Testis (tissue), 3 donors: ENCODE measurements around the gene RBMX. TPM values are rescaled to one million over a fixed set of nuclear protein-coding genes. Genes with fewer than 3 reads are reported as not detected.
"Not testable (repeated sequence)": the region's sequence is repeated elsewhere in the genome, so short reads cannot be mapped to it uniquely, and the experiment has no call there.

Experiments used
- DNase-seq: peaks from one replicate; pipeline ENCODE4 v3.0.0-alpha.2; 2019
- H3K27ac ChIP-seq, 2 donors: fragments of 200-600 bp; sonication (generic); one replicate each; pipeline ENCODE4 v1.5.1; 2019
- H3K27me3 ChIP-seq: fragments of 200-600 bp; sonication (generic); one replicate; pipeline ENCODE4 v1.5.1; 2019
- H3K36me3 ChIP-seq: fragments of 200-600 bp; sonication (generic); one replicate; pipeline ENCODE4 v1.5.1; 2017; ENCODE audit warnings: low read depth; ENCODE audit errors: missing control alignments
- H3K4me1 ChIP-seq: fragments of 200-600 bp; sonication (generic); one replicate; pipeline ENCODE4 v1.5.1; 2019
- H3K4me3 ChIP-seq, 2 donors: fragments of 200-600 bp; sonication (generic); one replicate each; pipeline ENCODE4 v1.5.1; 2017 to 2019
- H3K9me3 ChIP-seq: fragments of 200-600 bp; sonication (generic); one replicate; pipeline ENCODE4 v1.5.1; 2017
- CTCF ChIP-seq, 3 experiments: fragments of 450-650 bp in 2 of 3; fragments of 200-600 bp in 1 of 3; sonication (generic) in 1 of 3; IDR thresholded peaks; one replicate each; pipeline ENCODE4 v1.5.1; 2016 to 2019; ENCODE audit warnings: antibody characterized with exemption in 3 of 3, mild to moderate bottlenecking in 2 of 3, moderate library complexity in 1 of 3
- POLR2A ChIP-seq: fragments of 450-650 bp; IDR thresholded peaks from one replicate; pipeline ENCODE4 v1.6.1; 2017; ENCODE audit warnings: antibody characterized with exemption, mild to moderate bottlenecking, moderate library complexity
- WGBS, 2 donors: methylation state at CpG; one replicate each; pipeline ENCODE4 v1.1.5; 2018; 5-methylcytosine and 5-hydroxymethylcytosine counted together
- intact Hi-C: fragments of 100-400 bp; cut with DNase I; formaldehyde crosslinking; loops from one replicate; pipeline ENCODE4 v1.15.1; 2023; ENCODE audit warnings: low total_unique reads
- polyA plus RNA-seq: library from polyadenylated mRNA; stranded (reverse); fragments of 350-450 nt; fragmentation: Illumina TruSeq; extraction: RNeasy Lipid Tissue Mini Kit (QIAGEN cat#74804); gene quantifications from one replicate; pipeline ENCODE4 v1.2.3, GENCODE V29; 2014; ENCODE audit warnings: low read depth, low replicate concordance; ENCODE audit not compliant: insufficient read depth
- total RNA-seq, 2 donors: library from RNA; depleted of rRNA; stranded (reverse); fragments of >200 nt; gene quantifications; one replicate each; pipeline ENCODE4 v1.2.3, GENCODE V29; 2016

The RBMX gene
- total and polyA plus RNA-seq, 3 donors from 2014 or later = 106 to 164 (median 135) TPM

DNA sequence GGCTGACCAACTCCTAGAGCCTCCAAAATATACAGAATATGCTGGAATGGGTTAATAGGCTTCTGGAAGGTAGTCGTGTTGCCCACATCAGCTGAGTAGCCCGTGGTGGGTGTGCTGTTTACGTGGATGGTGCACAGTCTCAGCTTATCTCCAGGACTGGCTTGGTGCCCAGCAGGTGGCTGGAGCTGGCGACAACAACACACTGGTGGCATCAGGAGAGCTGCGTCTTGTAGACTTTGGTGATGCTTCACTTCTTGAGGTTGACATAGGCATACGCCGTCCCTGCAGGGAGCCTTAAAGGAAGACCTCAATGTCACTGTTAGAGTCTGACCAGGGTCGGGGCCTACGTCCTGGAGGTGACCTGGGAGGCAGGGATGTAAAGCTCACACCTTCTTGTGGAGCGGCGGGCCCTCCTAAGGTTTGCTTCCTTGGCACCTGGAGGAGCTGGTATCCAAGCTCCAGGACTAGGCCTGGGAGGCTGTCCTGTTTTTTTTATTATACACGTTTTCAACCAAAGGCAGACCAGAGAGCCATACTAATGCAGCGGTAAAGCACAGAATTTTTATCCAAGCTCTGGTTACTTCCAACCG is 26.5 kb upstream of the RBMX start:
- no peaks in the 10 kb centered on the region for H3K36me3 ChIP-seq
- WGBS, 2 donors = 71 to 88% methylated on average over 5 to 14 of the region's 14 CpGs
- no peaks in the 10 kb centered on the region for H3K4me1 ChIP-seq
- H3K9me3 ChIP-seq = no peaks in the 10 kb centered on the region
- intact Hi-C loops = no loop called here
- no peak for DNase-seq
- no peak overlapping the region for H3K27ac ChIP-seq
- no peaks in the 10 kb centered on the region for H3K27me3 ChIP-seq
- TF ChIP-seq CTCF (IDR thresholded peaks at IDR 0.05) (no peak), POLR2A (no peak)
- H3K4me3 ChIP-seq = no peak overlapping the region

- H3K27ac ChIP-seq, intact Hi-C loops, H3K9me3 ChIP-seq, H3K36me3 ChIP-seq, H3K4me3 ChIP-seq, H3K4me1 ChIP-seq, H3K27me3 ChIP-seq: not testable (repeated sequence)
- 71 to 89% methylated on average over 4 of the region's 4 CpGs for WGBS, 2 donors
- peak; percentile 21 for DNase-seq
These were observed 23.5 kb upstream of the RBMX start for GRCh38 chrX:136904067-136904466.

DNA sequence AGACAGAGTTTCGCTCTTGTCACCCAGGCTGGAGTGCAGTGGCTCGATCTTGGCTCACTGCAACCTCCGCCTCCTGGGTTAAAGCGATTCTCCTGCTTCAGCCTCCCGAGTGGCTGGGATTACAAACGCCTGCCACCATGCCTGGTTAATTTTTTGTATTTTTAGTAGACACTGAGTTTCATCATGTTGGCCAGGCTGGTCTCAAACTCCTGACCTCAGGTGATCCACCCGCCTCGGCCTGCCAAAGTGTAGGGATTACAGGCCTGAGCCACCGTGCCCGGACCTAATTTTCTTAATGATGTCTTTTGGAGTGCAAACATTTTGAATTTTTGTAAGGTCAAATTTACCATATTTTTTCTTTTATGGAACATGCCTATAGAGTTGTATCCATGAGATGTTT is 19.5 kb upstream of the RBMX start:
- H3K36me3 ChIP-seq, H3K4me1 ChIP-seq, H3K27me3 ChIP-seq, H3K9me3 ChIP-seq, intact Hi-C loops, H3K4me3 ChIP-seq, DNase-seq, H3K27ac ChIP-seq: not testable (repeated sequence)
- WGBS, 2 donors = 84 to 96% methylated on average over 6 to 10 of the region's 10 CpGs

DNA sequence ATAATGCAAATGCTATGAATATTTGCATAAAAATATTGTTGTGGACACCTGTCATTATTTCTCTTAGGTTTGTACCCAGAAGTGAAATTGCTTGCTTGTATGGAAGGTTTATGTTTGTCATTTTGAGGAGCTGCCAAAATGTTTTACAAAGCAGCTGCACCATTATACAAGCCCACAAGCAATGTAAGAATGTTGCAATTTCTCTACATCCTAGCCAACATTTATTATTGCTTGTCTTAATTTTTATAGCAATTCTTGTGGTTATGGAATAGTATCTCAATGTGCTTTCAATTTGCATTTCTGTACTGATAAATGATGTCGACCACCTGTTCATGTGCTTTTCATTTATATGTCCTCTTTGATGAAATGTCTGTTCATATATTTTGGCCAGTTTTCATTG is 18.7 kb upstream of the RBMX start:
- no peaks in the 10 kb centered on the region for H3K9me3 ChIP-seq
- 53 to 69% methylated on average over 1 of the region's 1 CpG for WGBS, 2 donors
- no peaks in the 10 kb centered on the region for H3K4me1 ChIP-seq
- H3K27me3 ChIP-seq = no peaks in the 10 kb centered on the region
- no peak overlapping the region for H3K4me3 ChIP-seq
- no peak for DNase-seq
- intact Hi-C loops = no loop called here
- H3K27ac ChIP-seq = no peak overlapping the region
- TF ChIP-seq CTCF (IDR thresholded peaks at IDR 0.05) (no peak), POLR2A (no peak)
- H3K36me3 ChIP-seq = no peaks in the 10 kb centered on the region

GRCh38 chrX:136898752-136899151 is 18.2 kb upstream of the RBMX start:
- WGBS, 2 donors = 48 to 59% methylated on average over 7 of the region's 7 CpGs
- H3K36me3 ChIP-seq, H3K4me3 ChIP-seq, intact Hi-C loops, DNase-seq, H3K27me3 ChIP-seq, H3K9me3 ChIP-seq, H3K27ac ChIP-seq, H3K4me1 ChIP-seq: not testable (repeated sequence)

DNA sequence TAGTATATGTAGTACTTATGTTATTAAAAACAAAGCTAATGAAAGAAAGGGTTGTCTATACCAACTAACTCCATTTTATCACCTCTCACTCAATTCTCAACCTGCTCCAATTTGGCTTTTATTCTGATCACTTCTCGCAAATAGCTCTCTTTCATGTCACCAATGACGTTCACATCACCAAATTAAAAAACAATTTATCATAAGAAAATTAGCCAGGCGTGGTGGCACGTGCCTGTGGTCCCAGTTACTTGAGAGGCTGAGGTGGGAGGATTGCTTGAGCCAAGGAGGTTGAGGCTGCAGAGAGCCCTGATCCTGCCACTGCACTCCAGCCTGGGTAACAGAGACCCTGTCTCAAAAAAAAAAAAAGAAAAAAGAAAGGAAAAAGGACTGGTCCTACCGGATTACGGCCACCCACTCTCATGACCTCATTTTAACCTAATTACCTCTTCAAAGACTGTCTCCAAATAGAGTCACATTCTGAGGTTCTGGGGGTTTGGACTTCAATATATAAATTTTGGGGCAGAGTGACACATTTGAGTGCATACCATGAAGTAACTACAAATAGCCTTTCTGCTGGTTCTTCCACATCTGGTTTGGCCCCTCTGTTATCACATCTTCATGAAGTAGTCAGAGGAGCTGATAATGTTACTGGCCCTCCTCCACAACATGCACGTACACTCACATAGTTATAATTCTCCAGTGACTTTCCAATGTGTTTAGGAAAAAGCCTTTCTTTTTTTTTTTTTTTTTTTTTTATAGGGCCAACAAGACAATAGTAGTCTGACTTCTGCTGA is 15.8 kb upstream of the RBMX start:
- H3K36me3 ChIP-seq = no peaks in the 10 kb centered on the region
- H3K27ac ChIP-seq = no peak overlapping the region
- no peaks in the 10 kb centered on the region for H3K4me1 ChIP-seq
- DNase-seq = no peak
- no peaks in the 10 kb centered on the region for H3K9me3 ChIP-seq
- WGBS, 2 donors = 68 to 74% methylated on average over 7 of the region's 7 CpGs
- intact Hi-C loops = no loop called here
- no peaks in the 10 kb centered on the region for H3K27me3 ChIP-seq
- H3K4me3 ChIP-seq = no peak overlapping the region
- TF ChIP-seq CTCF (IDR thresholded peaks at IDR 0.05) (no peak), POLR2A (no peak)
